ENCODE data around the gene RNLS.

- TF ChIP-seq CTCF (IDR thresholded peaks at IDR 0.05; ENCODE audit: insufficient read depth, low read length, poor library complexity, severe bottlenecking) (no peak), EZH2phosphoT487 (conservative IDR thresholded peaks at IDR 0.05; ENCODE audit: low read length) (no peak)
These were observed 356.2 kb downstream of the RNLS start for GRCh38 chr10:88226891-88227290.
